GM04503 (cell line): ENCODE data around the gene CAMSAP2.
"Not testable (repeated sequence)": the region's sequence is repeated elsewhere in the genome, so short reads cannot be mapped to it uniquely, and the experiment has no call there.

ENCODE experiments used
- DNase-seq: peaks from one replicate; pipeline ENCODE4 v3.0.0-alpha.2; 2012; ENCODE audit warnings: low read depth

The CAMSAP2 gene

DNA sequence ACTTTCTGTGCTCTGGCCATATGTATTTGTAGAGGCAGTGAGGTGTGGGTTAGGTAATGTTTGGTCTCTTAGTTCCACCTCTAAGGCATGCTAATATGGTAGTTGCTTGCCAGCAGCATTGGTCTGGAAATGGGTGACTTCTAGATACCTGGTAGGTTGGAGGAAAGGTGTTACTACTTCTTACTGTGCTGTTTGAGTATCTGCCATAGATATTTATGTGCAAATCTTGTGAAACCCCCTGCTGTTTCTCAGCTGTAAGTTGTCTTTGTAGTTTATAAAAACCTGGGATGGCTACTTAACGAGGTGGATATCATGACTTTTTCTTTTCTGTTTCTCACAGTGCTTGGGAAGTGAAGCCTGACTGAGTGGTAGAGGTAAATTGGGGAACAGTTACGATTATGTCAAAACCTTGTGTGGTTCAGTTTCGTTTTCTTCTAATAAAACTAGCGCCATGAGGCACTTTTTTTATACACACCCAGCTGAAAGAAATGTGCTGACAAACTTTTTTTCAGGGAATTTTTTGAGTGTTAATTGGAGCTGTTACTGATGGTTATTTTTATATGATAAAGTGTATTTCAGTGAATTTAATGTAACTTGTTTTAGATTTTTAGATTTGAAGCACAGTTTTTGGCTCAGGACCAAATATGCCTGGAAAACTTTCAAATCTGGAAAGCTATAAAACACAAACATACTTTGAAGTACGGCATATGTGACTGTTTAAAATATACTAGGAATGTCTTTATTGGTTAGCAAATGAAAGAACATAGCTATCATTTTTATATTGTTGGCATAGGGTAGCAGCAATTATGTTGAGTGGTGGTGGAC lies 42.1 kb downstream of the CAMSAP2 start:
- no peak for DNase-seq

DNA sequence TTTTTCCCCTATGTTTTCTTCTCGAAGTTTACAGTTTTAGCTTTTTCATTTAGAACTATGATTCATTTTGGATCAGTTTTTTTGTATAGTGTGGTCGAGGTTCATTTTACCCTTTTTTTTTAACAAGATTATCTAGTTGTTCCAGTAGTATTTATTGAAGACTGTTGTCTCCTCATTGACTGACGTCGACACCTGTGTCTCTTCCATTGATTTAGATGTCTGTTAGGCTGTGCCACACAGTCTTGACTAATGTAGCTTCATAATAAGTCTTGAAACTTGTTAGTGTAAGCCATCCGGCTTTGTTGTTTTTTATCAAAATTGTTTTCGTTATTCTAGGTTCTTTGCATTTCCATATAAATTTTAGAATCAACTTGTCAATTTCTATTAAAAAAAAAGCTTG lies 45.2 kb downstream of the CAMSAP2 start:
- no peak for DNase-seq

DNA sequence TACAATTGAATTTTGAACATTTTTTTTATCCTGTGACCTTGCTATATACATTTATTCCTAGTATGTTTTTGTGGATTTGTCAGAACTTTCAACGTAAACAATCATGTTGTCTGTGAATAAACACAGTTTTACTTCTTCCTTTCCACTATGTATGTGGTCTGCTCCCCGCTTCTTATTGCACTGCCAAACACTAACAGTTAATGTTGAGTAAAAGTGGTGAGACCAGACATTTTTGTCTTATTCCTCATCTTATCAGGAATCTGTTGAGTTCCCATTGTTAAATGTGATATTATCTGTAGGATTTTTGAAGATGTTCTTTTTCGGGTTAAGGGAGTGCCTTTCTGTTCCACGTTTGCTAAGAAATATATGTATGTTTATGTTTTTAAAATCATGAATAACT lies 45.9 kb downstream of the CAMSAP2 start:
- DNase-seq = no peak

DNA sequence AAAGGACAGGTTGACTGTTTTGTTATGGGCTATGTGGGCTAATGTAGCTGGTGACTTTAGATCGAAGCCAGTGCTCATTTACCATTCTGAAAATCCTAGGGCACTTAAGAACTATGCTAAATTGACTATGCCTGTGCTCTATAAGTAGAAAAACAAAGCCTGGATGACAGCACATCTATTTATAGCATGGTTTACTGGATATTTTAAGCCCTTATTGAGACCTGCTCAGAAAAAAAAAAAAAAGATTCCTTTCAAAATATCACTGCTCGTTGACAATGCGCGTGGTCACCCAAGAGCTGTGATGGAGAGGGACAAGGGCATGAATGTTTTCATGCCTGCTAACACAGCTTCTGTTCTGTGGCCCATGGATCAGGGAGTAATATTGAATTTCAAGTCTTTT lies 48.1 kb downstream of the CAMSAP2 start:
- no peak for DNase-seq

DNA sequence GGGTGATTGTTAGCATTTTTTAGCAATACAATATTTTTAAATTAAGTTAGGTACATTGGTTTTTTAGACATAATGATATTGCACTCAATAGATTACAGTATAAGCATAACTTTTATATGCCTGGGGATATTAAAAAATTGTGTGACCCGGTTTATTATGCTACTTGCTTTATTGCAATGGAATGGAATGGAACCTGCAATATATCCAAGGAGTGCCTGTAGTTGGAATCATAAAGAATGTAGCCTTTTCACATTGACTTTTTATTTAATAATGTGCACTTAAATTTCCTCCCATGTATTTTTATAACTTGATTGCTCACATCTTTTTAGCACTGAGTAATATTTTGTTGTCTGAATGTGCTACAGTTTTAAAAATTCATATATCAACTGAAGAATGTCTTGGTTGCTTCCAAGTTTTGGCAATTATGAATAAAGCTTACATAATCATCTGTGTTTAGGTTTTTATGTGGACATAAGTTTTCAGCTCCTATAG lies 49.2 kb downstream of the CAMSAP2 start:
- no peak for DNase-seq

DNA sequence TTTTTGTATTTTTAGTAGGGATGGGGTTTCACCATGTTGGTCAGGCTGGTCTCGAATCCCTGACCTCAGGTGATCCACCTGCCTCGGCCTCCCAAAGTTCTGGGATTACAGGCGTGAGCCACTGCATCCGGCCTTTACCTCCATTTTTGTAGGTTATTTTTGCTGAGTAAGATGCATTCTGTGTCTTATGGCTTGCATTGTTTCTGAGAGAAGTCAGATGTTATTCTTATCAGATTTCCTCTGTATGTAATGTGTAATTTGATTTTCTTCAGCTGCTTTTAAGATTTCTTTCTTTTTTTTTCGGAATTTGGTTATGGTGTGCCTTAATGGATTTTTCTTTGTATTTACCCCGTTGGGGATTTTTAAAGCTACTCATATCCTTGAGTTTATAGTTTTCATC lies 52.3 kb downstream of the CAMSAP2 start:
- DNase-seq = not testable (repeated sequence)

DNA sequence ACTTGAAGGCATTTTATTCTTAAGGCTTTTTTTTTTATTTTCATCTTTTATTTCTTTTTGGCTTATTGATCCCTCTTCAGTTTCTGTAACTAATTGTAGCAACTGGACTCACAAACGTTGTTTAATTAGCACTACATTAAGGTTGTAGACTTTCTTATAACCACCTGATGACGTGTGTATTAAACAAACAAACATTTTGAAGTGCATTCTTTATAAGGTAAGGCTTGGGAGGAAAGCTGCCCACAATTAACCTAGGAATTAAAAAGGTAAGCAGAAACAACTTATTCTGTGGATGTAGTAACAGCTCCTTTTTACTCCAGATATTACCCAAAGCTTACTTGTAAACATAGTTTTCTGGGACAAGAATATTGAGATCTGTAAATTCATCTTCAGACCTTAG lies 55.0 kb downstream of the CAMSAP2 start:
- DNase-seq = no peak

DNA sequence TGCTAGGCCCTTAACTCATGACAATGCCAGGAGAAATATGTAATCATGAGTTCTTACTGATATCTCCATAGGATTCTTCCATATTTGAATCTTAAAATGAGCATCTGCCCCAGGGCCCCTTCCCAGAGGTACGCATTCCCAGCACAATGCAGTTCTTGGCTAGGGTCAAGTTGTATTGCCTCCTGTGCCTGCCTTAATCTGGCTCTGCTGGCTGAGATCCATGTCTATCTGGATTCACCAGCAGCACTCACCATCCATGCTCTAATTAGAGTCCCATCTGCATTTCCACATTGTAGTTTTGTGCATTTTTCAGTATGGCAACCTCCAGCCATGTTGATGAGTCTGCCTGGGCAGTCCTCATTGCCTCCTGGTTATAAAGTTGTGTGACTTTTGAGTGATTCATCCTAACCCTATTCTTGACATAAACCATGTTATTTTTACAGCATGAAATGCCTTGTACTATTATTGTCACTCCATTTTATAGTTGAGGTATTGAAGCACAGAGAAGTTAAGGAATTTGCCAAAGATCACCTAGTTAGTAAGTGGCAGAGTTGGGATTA lies 55.9 kb downstream of the CAMSAP2 start:
- DNase-seq = no peak

DNA sequence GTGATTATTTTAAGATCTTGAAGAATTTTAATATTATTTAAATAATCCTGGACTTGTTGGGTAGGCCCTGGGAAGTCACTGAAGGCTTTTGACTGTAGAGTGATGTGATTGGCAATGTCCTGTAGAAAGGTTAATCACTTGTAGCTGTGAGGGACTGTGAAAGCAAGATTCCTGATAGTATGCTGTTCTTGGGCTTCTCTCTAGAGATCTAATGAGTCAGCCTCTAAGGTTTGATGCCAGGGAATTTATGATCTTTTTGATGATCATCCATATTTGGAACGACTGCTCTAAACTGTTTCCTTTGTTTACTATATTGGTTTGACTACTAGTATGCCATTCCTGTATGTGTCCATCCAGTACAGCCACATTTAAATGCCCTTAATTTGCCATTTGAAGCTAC lies 56.5 kb downstream of the CAMSAP2 start:
- peak; percentile 69 for DNase-seq

DNA sequence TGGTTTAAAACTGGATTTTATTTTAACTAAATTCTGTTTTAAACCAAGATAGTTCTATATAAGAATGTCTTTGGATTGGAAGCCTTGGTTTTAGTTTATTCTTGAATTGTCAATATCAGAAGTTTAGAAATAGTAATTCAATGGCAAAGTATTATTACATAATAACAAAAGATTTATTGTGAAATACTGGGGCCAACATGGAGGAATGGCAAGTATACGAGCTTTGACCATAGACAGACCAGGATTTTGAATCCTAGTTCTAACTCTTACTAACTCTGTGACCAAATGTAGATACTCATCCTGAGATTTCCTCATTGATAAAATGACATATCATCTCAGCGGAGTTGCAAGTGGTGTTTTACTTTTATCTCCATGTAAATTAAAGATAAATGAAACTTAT lies 63.3 kb downstream of the CAMSAP2 start:
- DNase-seq = no peak

DNA sequence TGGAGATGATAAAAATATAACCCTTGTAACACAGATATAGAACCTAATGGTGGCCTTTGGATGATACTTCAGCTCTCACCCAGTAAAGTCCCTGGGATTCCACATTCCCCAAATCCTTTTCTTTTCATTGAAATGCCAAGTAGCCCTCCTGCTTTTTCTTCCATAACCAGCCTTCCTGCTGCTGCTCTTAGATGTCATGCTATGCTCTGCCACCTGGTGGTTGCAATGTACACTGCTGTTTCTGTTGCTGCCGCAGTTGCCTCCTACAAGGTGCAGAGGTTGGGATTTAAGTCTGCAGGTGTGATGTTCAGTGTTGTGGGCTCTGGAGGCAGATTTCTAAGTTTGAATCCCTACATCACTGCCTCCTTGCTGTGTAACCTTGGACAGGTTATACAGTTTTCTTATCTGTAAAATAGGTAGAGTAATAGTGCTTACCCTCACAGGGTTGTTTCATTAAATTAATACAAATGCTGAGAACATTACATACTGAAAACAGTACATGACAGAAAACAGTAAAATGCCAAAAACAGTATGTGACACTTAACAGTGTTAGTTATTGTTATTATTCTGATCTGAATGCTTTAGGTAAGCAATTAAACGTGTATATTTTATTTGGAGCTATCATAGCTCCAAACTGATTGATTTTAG lies 64.3 kb downstream of the CAMSAP2 start:
- peak; percentile 18 for DNase-seq

DNA sequence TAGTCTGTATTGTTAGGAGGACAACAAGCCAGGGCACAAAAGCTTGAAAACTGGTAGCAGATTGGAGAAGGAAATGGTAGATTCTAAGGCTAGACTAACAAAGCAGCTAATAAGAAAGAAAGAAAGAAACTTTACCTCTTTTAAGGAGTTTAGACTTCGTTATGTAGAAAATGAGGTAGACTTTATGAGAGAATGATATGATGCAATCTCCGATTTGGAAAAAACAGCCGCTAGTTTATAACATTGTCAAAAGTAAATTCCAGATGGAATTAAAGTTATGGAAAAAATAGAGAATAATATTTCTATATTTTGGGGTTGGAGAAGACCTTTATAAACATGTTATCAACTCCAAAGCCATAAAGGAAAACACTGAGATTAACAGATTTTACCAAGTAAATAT lies 67.0 kb downstream of the CAMSAP2 start:
- DNase-seq = no peak

DNA sequence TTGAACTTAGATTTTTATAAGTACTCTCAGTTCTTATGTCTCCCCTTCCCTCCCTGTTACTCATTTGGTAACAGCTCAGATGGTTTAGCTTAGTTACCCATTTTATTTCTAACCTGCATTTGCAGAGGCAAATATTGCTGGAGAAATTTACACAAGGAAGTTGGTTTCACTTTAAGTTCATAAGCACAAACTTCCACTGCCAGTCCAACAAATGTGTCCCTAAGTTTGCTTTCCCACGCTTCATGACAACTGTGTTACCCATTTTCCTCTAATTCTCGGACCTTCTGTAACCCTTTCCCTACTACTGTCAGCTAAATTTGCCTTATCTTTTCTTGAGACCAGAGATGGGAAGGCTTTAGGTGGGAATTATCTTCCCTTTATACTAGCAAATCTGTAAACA lies 70.2 kb downstream of the CAMSAP2 start:
- DNase-seq = no peak

DNA sequence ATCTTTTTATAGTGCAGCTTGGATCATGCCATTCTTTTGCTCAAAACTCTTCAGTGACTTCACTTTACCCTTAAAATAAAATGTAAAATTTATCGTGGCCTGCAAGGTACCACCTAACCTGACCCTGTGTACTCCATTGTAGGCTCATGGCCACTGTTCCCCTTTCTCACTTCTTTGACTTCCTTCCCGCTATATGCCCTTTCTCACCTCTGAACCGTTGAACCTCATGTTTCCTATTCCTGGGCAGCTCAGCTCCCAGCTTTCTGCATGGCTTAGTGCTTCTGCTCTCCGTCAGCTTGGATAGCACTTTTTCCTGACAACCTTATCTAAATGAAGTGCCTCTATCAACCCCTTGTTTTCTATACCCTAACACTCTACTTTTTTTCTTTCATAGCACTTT lies 73.0 kb downstream of the CAMSAP2 start:
- no peak for DNase-seq

DNA sequence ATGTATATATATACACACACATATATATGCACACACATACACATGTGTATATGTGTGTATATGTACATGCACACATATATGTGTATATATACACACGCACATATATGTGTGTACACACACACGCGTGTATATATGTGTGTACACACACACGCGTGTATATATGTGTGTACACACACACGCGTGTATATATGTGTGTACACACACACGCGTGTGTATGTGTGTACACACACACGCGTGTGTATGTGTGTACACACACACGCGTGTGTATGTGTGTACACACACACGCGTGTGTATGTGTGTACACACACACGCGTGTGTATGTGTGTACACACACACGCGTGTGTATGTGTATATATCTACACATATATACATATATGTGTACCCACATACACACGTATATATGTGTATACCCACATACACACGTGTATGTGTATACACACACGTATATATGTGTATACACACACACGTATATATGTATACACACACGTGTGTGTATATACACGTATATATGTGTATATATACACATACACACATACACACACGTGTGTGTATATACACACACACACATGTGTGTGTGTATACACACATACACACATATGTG lies 78.0 kb downstream of the CAMSAP2 start:
- DNase-seq = not testable (repeated sequence)

DNA sequence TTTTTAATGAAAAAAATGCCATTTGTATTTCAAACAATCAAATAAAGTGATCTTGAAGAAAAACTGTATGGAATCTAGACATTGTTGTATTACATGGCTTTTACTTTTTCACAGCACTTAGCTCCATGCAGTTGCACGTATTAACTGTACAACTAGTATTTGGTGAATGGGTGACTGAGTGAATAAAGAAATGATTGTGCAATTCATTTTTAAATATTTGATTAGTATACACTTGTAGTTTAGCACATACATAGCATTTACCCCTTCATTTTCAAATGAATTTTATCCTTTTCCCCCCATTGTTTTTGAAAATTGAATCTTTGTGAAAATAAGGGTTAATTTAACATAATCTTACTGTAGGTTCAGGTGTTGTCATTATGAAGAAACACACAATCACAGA lies 79.6 kb downstream of the CAMSAP2 start:
- DNase-seq = no peak

DNA sequence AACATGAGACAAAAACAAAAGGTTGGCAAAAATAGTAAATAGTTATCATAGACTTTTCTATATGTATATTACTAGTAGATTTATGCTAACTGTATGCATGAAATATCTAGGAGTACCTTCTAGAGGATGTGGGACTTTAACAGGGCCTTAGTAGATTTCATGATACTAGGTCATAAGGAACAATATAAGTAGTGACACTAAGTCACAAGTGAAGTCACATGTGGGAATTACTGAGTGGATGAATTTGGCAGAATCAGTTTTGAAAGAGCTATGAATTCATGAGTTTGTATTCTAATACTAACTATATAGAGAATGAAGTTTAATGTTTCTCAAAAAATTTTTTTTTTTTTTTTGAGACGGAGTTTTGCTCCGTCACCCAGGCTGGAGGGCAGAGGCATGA lies 81.0 kb downstream of the CAMSAP2 start:
- DNase-seq = no peak

DNA sequence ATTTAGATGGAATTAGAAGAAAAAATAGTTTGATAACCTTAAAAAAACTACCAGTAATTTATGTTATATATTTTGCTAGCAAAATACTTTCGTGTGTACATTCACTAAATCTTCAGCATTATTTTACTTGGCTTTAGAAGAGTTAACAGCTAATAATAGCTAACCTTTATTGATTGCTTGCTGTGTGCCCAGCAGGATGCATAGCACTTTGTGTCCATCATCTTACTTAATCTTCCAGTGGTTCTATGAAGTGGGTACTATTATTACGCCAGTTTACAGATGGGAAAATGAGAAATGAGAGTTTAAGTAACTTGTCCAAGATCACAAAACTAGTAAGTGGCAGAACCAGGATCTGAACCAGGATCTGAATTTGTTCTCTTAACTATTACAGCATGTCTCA lies 92.4 kb downstream of the CAMSAP2 start:
- no peak for DNase-seq

DNA sequence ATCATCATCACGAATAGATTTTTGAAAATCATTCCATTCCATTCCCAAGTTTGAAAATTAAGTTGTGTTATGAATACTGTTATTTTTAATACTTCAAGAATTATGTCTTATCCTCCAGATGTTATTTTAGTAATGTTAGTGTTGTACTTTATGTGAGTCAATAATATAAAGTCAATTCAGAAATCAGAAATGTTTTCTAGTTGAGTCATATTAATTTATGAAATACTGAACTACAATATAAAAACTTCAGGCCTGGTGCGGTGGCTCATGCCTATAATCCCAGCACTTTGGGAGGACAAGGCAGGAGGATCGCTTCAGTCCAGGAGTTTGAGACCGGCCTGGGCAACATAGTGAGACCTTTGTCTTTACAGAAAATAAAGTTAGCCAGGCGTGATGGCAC lies 95.7 kb downstream of the CAMSAP2 start:
- no peak for DNase-seq

DNA sequence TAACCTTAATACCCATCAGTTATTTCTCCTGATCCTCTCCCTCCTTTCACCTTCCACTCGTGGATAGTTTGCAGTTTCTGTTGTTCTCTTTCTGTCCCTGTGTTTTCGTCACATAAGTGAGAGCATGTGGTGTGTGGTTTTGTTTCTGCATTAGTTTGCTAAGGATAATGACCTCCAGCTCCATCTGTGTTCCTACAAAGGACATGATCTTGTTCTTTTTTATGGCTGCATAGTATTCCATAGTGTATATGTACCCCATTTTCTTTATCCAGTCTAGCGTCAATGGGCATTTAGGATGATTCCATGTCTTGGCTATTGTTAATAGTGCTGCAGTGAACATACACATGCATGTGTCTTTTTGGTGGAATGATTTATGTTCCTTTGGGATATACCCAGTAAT lies 97.5 kb downstream of the CAMSAP2 start:
- no peak for DNase-seq

DNA sequence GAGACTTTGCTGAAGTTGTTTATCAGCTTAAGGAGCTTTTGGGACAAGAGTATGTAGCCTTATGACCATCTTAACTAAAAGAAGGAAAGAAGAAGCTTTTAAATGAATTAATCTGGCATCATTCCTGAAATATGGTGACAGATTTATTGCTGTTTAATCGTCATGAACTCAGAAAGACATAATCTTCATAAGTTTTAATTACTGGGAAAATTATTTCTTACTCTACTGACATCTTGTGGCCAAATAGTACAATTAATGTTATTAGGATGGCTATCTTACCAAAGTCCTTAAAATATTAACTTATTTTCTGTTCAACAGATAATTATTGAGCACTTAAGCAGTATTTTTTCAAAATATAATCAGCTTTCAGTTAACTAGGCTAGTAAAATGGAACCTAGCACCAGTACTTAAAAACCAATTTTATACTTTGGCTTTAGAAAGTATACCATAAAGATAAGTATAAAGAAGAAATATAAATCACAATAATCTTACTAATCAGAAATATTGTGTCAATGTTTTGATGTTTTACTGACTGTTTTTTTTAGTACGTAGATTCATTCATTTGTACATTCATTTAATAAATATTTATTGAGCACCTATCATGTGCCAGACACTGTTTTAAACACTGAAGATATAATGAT lies 99.4 kb downstream of the CAMSAP2 start:
- peak; percentile 18 for DNase-seq

DNA sequence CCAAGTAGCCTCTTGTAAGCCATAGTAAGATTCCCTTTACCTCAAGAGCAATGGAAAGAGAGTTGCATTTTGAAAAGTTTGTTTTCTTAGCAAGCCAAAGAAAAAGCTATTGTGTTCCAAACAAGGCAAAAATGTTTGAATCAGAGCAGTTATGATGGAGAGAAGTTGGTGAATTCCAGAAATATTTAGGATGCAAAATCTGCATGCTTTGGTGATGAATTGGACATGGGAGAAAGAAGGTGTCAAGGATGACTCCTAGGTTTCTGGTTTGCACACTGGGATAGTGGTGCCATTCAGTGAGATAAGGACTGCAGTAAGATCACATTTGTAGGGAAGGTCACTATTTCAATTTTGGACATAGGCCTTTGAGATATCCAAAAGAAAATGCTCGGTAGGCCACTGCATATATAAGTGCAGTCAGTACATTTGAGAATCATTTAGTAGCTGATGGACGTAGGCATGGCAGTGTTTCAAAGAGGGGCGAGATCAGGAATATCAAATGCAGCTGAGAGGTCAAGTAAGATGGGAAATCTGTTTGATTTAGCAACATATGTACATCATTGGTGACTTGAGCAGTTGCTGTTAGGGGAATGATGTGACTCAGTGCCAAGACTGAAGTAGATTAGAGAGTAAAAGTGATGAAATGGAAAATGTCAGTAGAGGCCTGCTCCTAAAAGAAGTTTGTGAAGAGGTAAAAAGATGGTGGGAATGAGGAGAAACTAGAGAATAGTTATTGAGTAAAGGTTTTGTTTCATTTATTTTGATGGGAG lies 100.2 kb downstream of the CAMSAP2 start:
- DNase-seq = peak; percentile 37
